ENCODE measurements around the gene FRMD4A.

DNA sequence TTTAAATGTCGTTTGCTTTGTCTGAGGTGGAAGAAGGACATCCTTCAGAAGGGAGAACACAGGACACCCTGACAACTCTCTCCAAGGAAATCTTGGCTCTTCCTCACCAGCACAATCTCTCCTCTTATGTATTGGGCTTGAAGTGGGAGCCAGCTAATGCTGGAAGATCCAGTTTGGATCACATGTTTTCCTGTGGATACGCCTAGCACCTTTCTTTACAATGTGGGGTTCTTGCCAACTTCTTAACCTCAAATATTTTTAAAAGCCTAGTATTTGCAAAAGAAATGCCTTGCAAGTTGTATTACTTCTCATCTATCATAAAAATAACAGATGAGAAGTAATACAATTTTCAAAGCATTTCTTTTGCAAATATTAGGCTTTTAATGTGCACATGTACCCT is 76.4 kb downstream of the FRMD4A start:
- TF ChIP-seq, protein P1, sequence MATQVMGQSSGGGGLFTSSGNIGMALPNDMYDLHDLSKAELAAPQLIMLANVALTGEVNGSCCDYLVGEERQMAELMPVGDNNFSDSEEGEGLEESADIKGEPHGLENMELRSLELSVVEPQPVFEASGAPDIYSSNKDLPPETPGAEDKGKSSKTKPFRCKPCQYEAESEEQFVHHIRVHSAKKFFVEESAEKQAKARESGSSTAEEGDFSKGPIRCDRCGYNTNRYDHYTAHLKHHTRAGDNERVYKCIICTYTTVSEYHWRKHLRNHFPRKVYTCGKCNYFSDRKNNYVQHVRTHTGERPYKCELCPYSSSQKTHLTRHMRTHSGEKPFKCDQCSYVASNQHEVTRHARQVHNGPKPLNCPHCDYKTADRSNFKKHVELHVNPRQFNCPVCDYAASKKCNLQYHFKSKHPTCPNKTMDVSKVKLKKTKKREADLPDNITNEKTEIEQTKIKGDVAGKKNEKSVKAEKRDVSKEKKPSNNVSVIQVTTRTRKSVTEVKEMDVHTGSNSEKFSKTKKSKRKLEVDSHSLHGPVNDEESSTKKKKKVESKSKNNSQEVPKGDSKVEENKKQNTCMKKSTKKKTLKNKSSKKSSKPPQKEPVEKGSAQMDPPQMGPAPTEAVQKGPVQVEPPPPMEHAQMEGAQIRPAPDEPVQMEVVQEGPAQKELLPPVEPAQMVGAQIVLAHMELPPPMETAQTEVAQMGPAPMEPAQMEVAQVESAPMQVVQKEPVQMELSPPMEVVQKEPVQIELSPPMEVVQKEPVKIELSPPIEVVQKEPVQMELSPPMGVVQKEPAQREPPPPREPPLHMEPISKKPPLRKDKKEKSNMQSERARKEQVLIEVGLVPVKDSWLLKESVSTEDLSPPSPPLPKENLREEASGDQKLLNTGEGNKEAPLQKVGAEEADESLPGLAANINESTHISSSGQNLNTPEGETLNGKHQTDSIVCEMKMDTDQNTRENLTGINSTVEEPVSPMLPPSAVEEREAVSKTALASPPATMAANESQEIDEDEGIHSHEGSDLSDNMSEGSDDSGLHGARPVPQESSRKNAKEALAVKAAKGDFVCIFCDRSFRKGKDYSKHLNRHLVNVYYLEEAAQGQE (IDR thresholded peaks at IDR 0.05; ENCODE audit: low read depth): no peak
- no peak for TF ChIP-seq TAF1 (IDR thresholded peaks at IDR 0.05; ENCODE audit: low read depth)

Data from Ishikawa (cell line).